GM12878 (cell line): ENCODE data around the gene CAPN9. TPM values are rescaled to one million over a fixed set of nuclear protein-coding genes. Genes with fewer than 3 reads are reported as not detected.

Experiments
- ATAC-seq: fragments of 200-7000 bp; cut with Tn5 transposase; 3 replicates; pipeline ENCODE4 v1.9.1; 2020; ENCODE audit warnings: mild to moderate bottlenecking, moderate library complexity
- BruUV-seq: library from RNA; stranded (reverse); fragments of 400-500 nt; replicated peaks from 2 replicates; lab custom pipeline; 2021; lab: Mats Ljungman, UMichigan
- CTCF ChIA-PET: fragments of 300-600 bp; sonication (Branson Sonifier 250); formaldehyde crosslinking; extraction: SDS; loops from one replicate; lab custom pipeline; 2021; ENCODE audit warnings: inconsistent platforms; lab: Yijun Ruan, JAX
- POLR2A ChIA-PET: fragments of 350-600 bp; formaldehyde crosslinking; extraction: SDS; loops from one replicate; lab custom pipeline; 2021; ENCODE audit warnings: inconsistent platforms; lab: Charles Lee
- RAD21 ChIA-PET: fragments of 300-600 bp; sonication (Branson Sonifier 250); formaldehyde crosslinking; loops from one replicate; lab custom pipeline; 2023; ENCODE audit warnings: antibody characterized with exemption; ENCODE audit not compliant: unreplicated experiment; lab: Charles Lee
- SMC1A ChIA-PET: fragments of 300-600 bp; sonication (Branson Sonifier 250); formaldehyde crosslinking; loops from one replicate; lab custom pipeline; 2023; ENCODE audit not compliant: unreplicated experiment, uncharacterized antibody; lab: Charles Lee
- DNase-seq: peaks from one replicate; pipeline ENCODE4 v3.0.0-alpha.2; 2011; ENCODE audit warnings: low read depth, low spot score
- FAIRE-seq: peaks from 3 replicates; lab custom pipeline; 2011; peaks lifted over from hg19 to GRCh38; lab: Jason Lieb, UNC
- H2AFZ ChIP-seq: 2 replicates; pipeline ENCODE4 v1.6.0; 2011; ENCODE audit warnings: low read depth, low read length, control low read depth; ENCODE audit not compliant: control insufficient read depth
- H3K27ac ChIP-seq: 2 replicates; pipeline ENCODE4 v1.5.1; 2011; ENCODE audit warnings: control low read depth; ENCODE audit not compliant: control insufficient read depth, insufficient read depth
- H3K27me3 ChIP-seq, 2 experiments: replicated peaks in 1 of 2; 2 replicates each; pipeline versions ENCODE4 v1.6.0 to v1.6.1; 2011; ENCODE audit warnings: low read length in 1 of 2; ENCODE audit not compliant: control insufficient read depth in 2 of 2, insufficient read depth in 2 of 2
- H3K36me3 ChIP-seq, 2 experiments: 2 replicates each; pipeline ENCODE4 v1.5.1; 2011; ENCODE audit warnings: low read length in 1 of 2; ENCODE audit not compliant: control insufficient read depth in 2 of 2, insufficient read depth in 2 of 2
- H3K4me1 ChIP-seq: 2 replicates; pipeline ENCODE4 v1.6.1; 2011; ENCODE audit warnings: mild to moderate bottlenecking, low read length, moderate library complexity, mixed read lengths; ENCODE audit not compliant: control insufficient read depth, insufficient read depth
- H3K4me2 ChIP-seq: 2 replicates; pipeline ENCODE4 v1.6.0; 2011; ENCODE audit warnings: control low read depth; ENCODE audit not compliant: control insufficient read depth, insufficient read depth
- H3K4me3 ChIP-seq: fragments of 200-600 bp; sonication (generic); 2 replicates; pipeline ENCODE4 v1.5.1; 2016
- H3K79me2 ChIP-seq: 2 replicates; pipeline ENCODE4 v1.6.0; 2011; ENCODE audit warnings: low read length; ENCODE audit not compliant: control insufficient read depth, insufficient read depth
- H3K9ac ChIP-seq: 2 replicates; pipeline ENCODE4 v1.8.0; 2011; ENCODE audit warnings: low read length, control low read depth, mixed read lengths; ENCODE audit not compliant: control insufficient read depth, insufficient read depth
- H3K9me3 ChIP-seq: replicated peaks from 3 replicates; pipeline ENCODE4 v1.5.1; 2011; ENCODE audit warnings: mild to moderate bottlenecking, low read length; ENCODE audit not compliant: control insufficient read depth, insufficient read depth
- H4K20me1 ChIP-seq: 2 replicates; pipeline ENCODE4 v1.6.0; 2011; ENCODE audit not compliant: control insufficient read depth, insufficient read depth
- BMI1 ChIP-seq: fragments of 450-650 bp; IDR thresholded peaks from 2 replicates; pipeline ENCODE4 v1.6.1; 2016; ENCODE audit warnings: mild to moderate bottlenecking, moderate library complexity, borderline replicate concordance
- CBX5 ChIP-seq: sonication (generic); IDR thresholded peaks from 2 replicates; pipeline ENCODE4 v1.6.1; 2016; ENCODE audit warnings: low read depth, moderate library complexity, mild to moderate bottlenecking, inconsistent platforms
- EP300 ChIP-seq, 2 experiments: fragments of 150-350 bp in 1 of 2; IDR thresholded peaks; 2 replicates each; pipeline ENCODE4 v1.6.1; 2011 to 2012; ENCODE audit warnings: low read depth in 2 of 2, low read length in 2 of 2, borderline replicate concordance in 1 of 2, improper control_type of control experiment in 1 of 2, inconsistent platforms in 1 of 2; ENCODE audit not compliant: control insufficient read depth in 1 of 2
- FOXK2 ChIP-seq: fragments of 450-650 bp; IDR thresholded peaks from 2 replicates; pipeline ENCODE4 v1.6.1; 2017; ENCODE audit warnings: mild to moderate bottlenecking, moderate library complexity
- GATAD2B ChIP-seq: fragments of 450-650 bp; conservative IDR thresholded peaks from 2 replicates; pipeline ENCODE4 v1.6.1; 2017; ENCODE audit warnings: low read depth, mild to moderate bottlenecking, moderate library complexity
- HDGF ChIP-seq: fragments of 450-650 bp; IDR thresholded peaks from 2 replicates; pipeline ENCODE4 v1.6.1; 2016; ENCODE audit warnings: antibody characterized with exemption
- NBN ChIP-seq: fragments of 450-650 bp; IDR thresholded peaks from 2 replicates; pipeline ENCODE4 v1.6.1; 2016
- NR2C1 ChIP-seq: fragments of 450-650 bp; IDR thresholded peaks from 2 replicates; pipeline ENCODE4 v1.6.1; 2017; ENCODE audit warnings: antibody characterized with exemption, mild to moderate bottlenecking, moderate library complexity
- PML ChIP-seq: IDR thresholded peaks from 2 replicates; pipeline ENCODE4 v1.6.1; 2012; ENCODE audit warnings: low read length, inconsistent platforms
- RAD51 ChIP-seq: fragments of 450-650 bp; IDR thresholded peaks from 2 replicates; pipeline ENCODE4 v1.6.1; 2016; ENCODE audit warnings: moderate library complexity, mild to moderate bottlenecking, inconsistent platforms
- SIN3A ChIP-seq: IDR thresholded peaks from 2 replicates; pipeline ENCODE4 v1.6.1; 2012; ENCODE audit warnings: low read depth, low read length, improper control_type of control experiment
- SREBF1 ChIP-seq: IDR thresholded peaks from 2 replicates; pipeline ENCODE4 v1.6.1; 2012; ENCODE audit warnings: mild to moderate bottlenecking, low read length
- STAT1 ChIP-seq: fragments of 450-650 bp; conservative IDR thresholded peaks from 2 replicates; pipeline ENCODE4 v1.6.1; 2014; ENCODE audit warnings: antibody characterized with exemption, mild to moderate bottlenecking
- TAF1 ChIP-seq: IDR thresholded peaks from 2 replicates; pipeline ENCODE4 v1.6.1; 2011; ENCODE audit warnings: mild to moderate bottlenecking, low read depth, low read length, borderline replicate concordance
- TCF12 ChIP-seq: IDR thresholded peaks from 2 replicates; pipeline ENCODE4 v1.6.1; 2011; ENCODE audit warnings: low read depth, mild to moderate bottlenecking, low read length
- USF2 ChIP-seq: IDR thresholded peaks from 2 replicates; pipeline ENCODE4 v1.6.1; 2011; ENCODE audit warnings: low read depth, low read length, improper control_type of control experiment, borderline replicate concordance
- ZBTB40 ChIP-seq: fragments of 450-650 bp; IDR thresholded peaks from 2 replicates; pipeline ENCODE4 v1.6.1; 2016; ENCODE audit warnings: mild to moderate bottlenecking, moderate library complexity, borderline replicate concordance
- ZNF217 ChIP-seq: fragments of 450-650 bp; IDR thresholded peaks from 2 replicates; pipeline ENCODE4 v1.6.1; 2017; ENCODE audit warnings: antibody characterized with exemption, mild to moderate bottlenecking
- WGBS: methylation state at CpG from one replicate; pipeline ENCODE4 v1.1.6; 2016; ENCODE audit warnings: low lambda C conversion rate; ENCODE audit not compliant: insufficient replicate concordance, insufficient coverage; ENCODE audit errors: missing lambda C conversion rate; 5-methylcytosine and 5-hydroxymethylcytosine counted together
- in situ Hi-C: fragments of 300-500 bp; cut with MboI; formaldehyde crosslinking; loops from 9 replicates; pipeline ENCODE4 v1.14.3; 2018; ENCODE audit warnings: mixed read lengths
- intact Hi-C: fragments of 100-400 bp; cut with micrococcal nuclease; formaldehyde crosslinking; loops from one replicate; pipeline ENCODE4 v1.14.2; 2022; ENCODE audit not compliant: unreplicated experiment
- polyA plus RNA-seq, 11 experiments: library from polyadenylated mRNA; depleted of rRNA in 4 of 11; unstranded in 6 of 11; stranded (reverse) in 5 of 11; fragments of >200 nt; fragmentation: Nextera tagmentation in 4 of 11; fragmentation: Illumina TruSeq in 1 of 11; extraction: Ambion mirVana in 4 of 11; extraction: Trizol in 1 of 11; gene quantifications; 1 replicate in 1 of 11; 2 replicates in 10 of 11; pipeline versions ENCODE4 v1.2.1 to v1.2.3, GENCODE V29; 2011 to 2016; ENCODE audit warnings: inconsistent platforms in 2 of 11, missing spikeins in 2 of 11, low read depth in 1 of 11
- total RNA-seq, 4 experiments: library from RNA; depleted of rRNA in 3 of 4; stranded (reverse); fragments of >200 nt in 3 of 4; fragmentation: Illumina TruSeq in 1 of 4; extraction: Trizol in 1 of 4; gene quantifications; 2 replicates each; pipeline versions ENCODE4 v1.2.1 to v1.2.3, GENCODE V29; 2013 to 2021
- TF ChIP-seq, protein P1 (sequence below): fragments of 450-650 bp; IDR thresholded peaks from 2 replicates; pipeline ENCODE4 v1.6.1; 2017; ENCODE audit warnings: mild to moderate bottlenecking

The CAPN9 gene
- total and polyA plus RNA-seq, 10 of the 15 experiments (the other 5 are each of a cell fraction or from before 2014, with no cell fraction given): not detected

GRCh38 chr1:230826166-230826875 is 79.1 kb downstream of the CAPN9 start:
- H4K20me1 ChIP-seq: no peaks in the 10 kb centered on the region
- H3K9me3 ChIP-seq: no peaks in the 10 kb centered on the region
- no peak overlapping the region for H2AFZ ChIP-seq
- DNase-seq (no peak), FAIRE-seq (no peak), ATAC-seq (no peak)
- H3K36me3 ChIP-seq: no peaks in the 10 kb centered on the region
- TF ChIP-seq TCF12 (no peak), ZNF217 (no peak), ZBTB40 (no peak), SIN3A (no peak), EP300 (IDR thresholded peaks at IDR 0.05; ENCODE audit: borderline replicate concordance in 1 of 2, control insufficient read depth in 1 of 2, low read depth in 2 of 2, low read length in 2 of 2) (no peak), FOXK2 (no peak), BMI1 (no peak), NR2C1 (no peak), HDGF (no peak), TAF1 (no peak), PML (no peak), STAT1 (no peak), USF2 (no peak), RAD51 (no peak), NBN (no peak), GATAD2B (no peak), SREBF1 (no peak), CBX5 (no peak)
- TF ChIP-seq, protein P1, sequence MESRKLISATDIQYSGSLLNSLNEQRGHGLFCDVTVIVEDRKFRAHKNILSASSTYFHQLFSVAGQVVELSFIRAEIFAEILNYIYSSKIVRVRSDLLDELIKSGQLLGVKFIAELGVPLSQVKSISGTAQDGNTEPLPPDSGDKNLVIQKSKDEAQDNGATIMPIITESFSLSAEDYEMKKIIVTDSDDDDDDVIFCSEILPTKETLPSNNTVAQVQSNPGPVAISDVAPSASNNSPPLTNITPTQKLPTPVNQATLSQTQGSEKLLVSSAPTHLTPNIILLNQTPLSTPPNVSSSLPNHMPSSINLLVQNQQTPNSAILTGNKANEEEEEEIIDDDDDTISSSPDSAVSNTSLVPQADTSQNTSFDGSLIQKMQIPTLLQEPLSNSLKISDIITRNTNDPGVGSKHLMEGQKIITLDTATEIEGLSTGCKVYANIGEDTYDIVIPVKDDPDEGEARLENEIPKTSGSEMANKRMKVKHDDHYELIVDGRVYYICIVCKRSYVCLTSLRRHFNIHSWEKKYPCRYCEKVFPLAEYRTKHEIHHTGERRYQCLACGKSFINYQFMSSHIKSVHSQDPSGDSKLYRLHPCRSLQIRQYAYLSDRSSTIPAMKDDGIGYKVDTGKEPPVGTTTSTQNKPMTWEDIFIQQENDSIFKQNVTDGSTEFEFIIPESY: no peak
- H3K4me2 ChIP-seq: no peak overlapping the region
- peaks cover 0 to 2% of the 10 kb centered on the region in 2 experiments; a peak in 2 of 4 replicates for H3K27me3 ChIP-seq
- ChIA-PET CTCF (no interaction called here), RAD21 (no interaction called here), SMC1A (no interaction called here), POLR2A (no interaction called here)
- intact Hi-C loops: no loop called here
- in situ Hi-C loops: no loop called here
- 27% methylated on average over 9 of the region's 9 CpGs for WGBS
- H3K79me2 ChIP-seq: no peaks in the 10 kb centered on the region
- H3K4me1 ChIP-seq: no peaks in the 10 kb centered on the region
- H3K27ac ChIP-seq: no peak overlapping the region
- no TSS peak for BruUV-seq
- H3K4me3 ChIP-seq: no peak overlapping the region
- no peak overlapping the region for H3K9ac ChIP-seq
